Kidney epithelial cell (primary cell): Measurements from ENCODE around the gene BICRA. TPM values are rescaled to one million over a fixed set of nuclear protein-coding genes. Genes with fewer than 3 reads are reported as not detected.

Experiments used
- DNase-seq: peaks from one replicate; pipeline ENCODE4 v3.0.0-alpha.2; 2010; ENCODE audit warnings: low read depth
- H3K27me3 ChIP-seq: 2 replicates; pipeline ENCODE4 v1.6.0; 2011; ENCODE audit warnings: low read length; ENCODE audit not compliant: control insufficient read depth, insufficient read depth
- H3K36me3 ChIP-seq: 2 replicates; pipeline ENCODE4 v1.5.1; 2011; ENCODE audit warnings: low read length; ENCODE audit not compliant: control insufficient read depth, insufficient read depth
- H3K4me3 ChIP-seq: 2 replicates; pipeline ENCODE4 v1.5.1; 2011; ENCODE audit warnings: low read depth, mild to moderate bottlenecking, control low read depth, low read length
- total RNA-seq: library from RNA; depleted of rRNA; stranded (reverse); fragments of >200 nt; gene quantifications from 2 replicates; pipeline ENCODE4 v1.2.3, GENCODE V29; 2015
- TF ChIP-seq, protein P1 (sequence below): IDR thresholded peaks from 2 replicates; pipeline ENCODE4 v1.5.1; 2011; ENCODE audit warnings: mild to moderate bottlenecking, moderate library complexity, low read length, control low read depth, inconsistent platforms; ENCODE audit not compliant: insufficient read depth, poor library complexity, severe bottlenecking

Gene BICRA
- total RNA-seq, 1 donor from 2014 or later, result 11.2 TPM

DNA sequence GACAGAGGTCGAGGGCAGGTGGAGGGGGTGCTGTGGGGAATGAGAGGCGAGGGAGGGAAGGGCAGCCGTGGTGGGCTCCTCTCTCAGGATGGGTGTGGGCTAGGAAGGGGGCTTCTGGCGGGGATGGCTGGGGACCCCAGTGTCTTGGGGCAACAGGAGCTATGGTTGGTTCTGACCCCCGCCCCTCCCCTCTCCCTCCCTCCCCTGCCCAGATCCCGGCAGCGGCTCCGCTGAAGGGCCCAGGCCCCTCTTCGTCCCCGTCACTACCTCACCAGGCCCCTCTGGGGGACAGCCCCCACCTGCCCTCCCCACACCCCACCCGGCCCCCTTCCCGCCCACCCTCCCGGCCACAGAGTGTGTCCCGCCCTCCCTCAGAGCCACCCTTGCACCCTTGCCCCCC lies 85.0 kb downstream of the BICRA start:
- H3K27me3 ChIP-seq, result no peaks in the 10 kb centered on the region
- TF ChIP-seq, protein P1, sequence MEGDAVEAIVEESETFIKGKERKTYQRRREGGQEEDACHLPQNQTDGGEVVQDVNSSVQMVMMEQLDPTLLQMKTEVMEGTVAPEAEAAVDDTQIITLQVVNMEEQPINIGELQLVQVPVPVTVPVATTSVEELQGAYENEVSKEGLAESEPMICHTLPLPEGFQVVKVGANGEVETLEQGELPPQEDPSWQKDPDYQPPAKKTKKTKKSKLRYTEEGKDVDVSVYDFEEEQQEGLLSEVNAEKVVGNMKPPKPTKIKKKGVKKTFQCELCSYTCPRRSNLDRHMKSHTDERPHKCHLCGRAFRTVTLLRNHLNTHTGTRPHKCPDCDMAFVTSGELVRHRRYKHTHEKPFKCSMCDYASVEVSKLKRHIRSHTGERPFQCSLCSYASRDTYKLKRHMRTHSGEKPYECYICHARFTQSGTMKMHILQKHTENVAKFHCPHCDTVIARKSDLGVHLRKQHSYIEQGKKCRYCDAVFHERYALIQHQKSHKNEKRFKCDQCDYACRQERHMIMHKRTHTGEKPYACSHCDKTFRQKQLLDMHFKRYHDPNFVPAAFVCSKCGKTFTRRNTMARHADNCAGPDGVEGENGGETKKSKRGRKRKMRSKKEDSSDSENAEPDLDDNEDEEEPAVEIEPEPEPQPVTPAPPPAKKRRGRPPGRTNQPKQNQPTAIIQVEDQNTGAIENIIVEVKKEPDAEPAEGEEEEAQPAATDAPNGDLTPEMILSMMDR, result no peak
- DNase-seq, result no peak
- no peak overlapping the region for H3K4me3 ChIP-seq
- peaks cover 1% of the 10 kb centered on the region for H3K36me3 ChIP-seq

DNA sequence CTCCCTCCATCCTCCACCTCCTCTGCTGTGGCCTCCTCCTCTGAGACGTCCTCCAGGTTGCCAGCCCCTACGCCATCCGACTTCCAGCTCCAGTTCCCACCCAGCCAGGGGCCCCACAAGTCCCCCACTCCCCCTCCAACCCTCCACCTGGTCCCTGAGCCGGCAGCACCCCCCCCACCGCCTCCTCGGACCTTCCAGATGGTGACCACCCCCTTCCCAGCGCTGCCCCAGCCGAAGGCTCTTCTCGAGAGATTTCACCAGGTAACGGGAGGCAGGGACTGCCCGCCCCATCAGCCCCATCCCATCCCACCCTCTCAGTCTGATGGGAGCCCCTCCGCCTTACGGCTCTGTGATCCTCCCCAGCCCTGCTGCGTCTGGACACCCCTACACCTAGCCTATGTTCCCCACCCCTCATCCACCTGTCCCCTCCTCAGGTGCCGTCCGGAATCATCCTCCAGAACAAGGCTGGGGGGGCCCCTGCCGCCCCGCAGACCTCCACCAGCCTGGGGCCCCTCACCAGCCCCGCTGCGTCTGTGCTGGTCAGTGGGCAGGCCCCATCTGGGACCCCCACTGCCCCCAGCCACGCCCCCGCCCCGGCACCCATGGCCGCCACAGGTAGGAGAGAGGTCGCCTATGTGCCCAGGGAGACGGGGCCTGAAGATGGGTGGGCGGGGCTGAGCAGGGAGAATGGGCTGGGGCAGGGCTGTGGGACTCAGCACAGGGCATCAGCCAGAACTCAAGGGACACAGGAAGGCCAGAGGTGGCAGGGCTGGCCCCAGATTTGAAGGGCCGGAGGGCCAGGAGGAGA lies 85.7 kb downstream of the BICRA start:
- TF ChIP-seq, protein P1, result no peak
- no peak for DNase-seq
- no peak overlapping the region for H3K4me3 ChIP-seq
- H3K36me3 ChIP-seq, result peaks cover 2% of the 10 kb centered on the region
- no peaks in the 10 kb centered on the region for H3K27me3 ChIP-seq

DNA sequence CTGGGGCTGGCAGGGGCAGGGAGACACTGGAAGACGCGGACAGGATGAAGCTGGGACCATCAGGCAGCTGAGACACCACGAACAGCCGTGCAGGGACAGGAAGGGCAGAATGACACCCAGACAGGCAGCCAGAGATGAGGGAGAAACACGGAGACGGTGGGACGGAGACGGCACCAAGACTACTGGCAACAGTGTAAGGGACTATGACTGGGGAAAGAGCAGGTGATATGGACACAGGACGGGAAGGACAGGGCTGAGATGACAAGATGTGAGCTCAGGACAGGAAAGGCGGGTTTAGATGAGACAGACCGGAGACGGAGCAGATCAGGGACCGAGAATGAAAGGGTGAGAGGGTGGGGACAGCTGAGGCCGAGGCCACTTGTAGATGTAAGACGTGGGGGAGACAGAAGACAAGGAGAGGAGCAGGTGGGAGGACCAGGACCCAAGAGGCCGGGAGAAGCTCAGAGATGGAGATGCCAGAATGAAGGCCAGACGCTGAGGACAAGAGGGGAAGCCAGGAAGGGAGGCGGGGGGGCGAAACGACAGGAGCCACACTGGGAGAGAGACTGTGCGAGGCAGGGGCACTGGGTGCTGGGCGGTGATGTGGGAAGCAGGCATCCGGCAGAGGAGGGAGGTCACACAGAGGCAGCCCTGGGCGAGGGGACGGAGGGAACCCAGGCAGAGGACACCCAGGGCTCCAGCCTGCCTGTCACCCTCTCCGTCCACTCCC lies 86.8 kb downstream of the BICRA start:
- H3K27me3 ChIP-seq, result no peaks in the 10 kb centered on the region
- H3K36me3 ChIP-seq, result peaks cover 2% of the 10 kb centered on the region
- no peak overlapping the region for H3K4me3 ChIP-seq
- no peak for DNase-seq
- TF ChIP-seq, protein P1, result no peak

DNA sequence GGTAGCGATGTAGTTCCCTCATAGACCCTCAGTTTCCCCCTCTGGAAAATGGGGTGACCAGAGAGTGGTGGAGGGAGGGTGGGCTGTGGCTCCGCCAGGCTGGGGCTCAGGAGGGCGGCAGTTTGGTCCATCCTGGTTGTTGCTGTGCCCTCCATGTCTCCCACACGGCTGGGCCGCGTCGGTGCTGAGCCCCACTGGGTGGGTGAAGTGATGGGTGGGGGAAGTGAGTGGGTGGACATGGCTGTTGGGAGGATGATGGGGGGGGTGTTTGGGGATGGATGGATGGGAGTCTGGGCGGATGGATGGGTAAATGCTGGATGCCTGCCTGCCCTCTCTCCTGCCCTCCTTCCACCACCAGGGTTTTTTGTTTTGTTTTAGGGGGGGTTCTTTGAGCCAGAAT lies 87.7 kb downstream of the BICRA start:
- TF ChIP-seq, protein P1, result no peak
- DNase-seq, result no peak
- H3K27me3 ChIP-seq, result no peaks in the 10 kb centered on the region
- peaks cover 5% of the 10 kb centered on the region for H3K36me3 ChIP-seq
- H3K4me3 ChIP-seq, result no peak overlapping the region

DNA sequence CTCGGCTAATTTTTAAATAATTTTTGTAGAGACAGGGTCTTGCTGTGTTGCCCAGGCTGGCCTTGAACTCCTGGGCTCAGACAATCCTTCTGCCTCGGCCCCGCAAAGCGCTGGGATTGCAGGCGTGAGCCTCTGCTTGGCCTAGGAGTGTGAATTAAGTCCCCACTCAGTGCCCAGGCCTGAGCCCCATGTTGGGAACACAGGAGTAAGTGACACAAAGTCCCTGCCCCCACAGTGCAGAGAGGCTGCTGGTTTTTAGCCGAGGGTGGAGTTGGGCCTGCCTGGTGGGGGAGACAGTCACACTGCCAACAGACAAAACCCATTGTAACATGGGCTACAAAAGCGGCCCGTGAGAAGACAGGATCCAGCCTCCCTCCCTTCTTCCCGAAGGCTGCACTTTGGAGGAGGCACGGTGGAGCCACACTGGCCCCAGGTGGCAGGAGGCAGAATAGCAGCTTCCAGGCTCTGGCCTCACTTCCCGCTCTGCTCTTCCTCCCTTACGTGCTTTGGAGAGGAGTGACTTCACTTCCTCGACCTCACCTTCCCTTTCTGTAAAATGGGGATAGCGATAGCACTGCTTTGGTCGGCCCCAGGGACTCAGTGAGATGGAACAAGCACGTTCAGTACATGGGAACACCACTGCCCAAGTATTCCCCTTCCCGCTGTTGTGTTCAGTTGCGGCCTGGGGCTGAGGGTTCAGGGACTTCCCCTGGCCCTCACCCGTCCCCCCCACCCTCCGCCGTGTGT lies 89.1 kb downstream of the BICRA start:
- no peak overlapping the region for H3K4me3 ChIP-seq
- H3K27me3 ChIP-seq, result no peaks in the 10 kb centered on the region
- peaks cover 5% of the 10 kb centered on the region for H3K36me3 ChIP-seq
- TF ChIP-seq, protein P1, result peak; percentile 99
- DNase-seq, result peak; percentile 23
